Germinal center (tissue), 1 donor: Measurements from ENCODE around the gene C4A.
A peak's percentile ranks its signal among the peaks of the same experiment; 100 is the strongest.
"Not testable (repeated sequence)": the region's sequence is repeated elsewhere in the genome, so short reads cannot be mapped to it uniquely, and the experiment has no call there.

ENCODE experiments used
- DNase-seq: peaks from one replicate; pipeline ENCODE4 v3.0.0; 2012; ENCODE audit warnings: mixed read lengths, low spot score

Gene C4A

GRCh38 chr6:31981744-31982143, at the start of gene C4A:
Gene C4A, plus strand, starts transcription at chr6:31982057. Its CDS starts 51 bp downstream, at chr6:31982108.
- not testable (repeated sequence) for DNase-seq

- DNase-seq = not testable (repeated sequence)
Observed at GRCh38 chr6:31932137-31932536, 49.7 kb upstream of the C4A start.

GRCh38 chr6:31933537-31933936, 48.3 kb upstream of the C4A start:
- DNase-seq = no peak

GRCh38 chr6:31935021-31935420, 46.8 kb upstream of the C4A start:
- no peak for DNase-seq

GRCh38 chr6:31935823-31936222, 46.0 kb upstream of the C4A start:
- no peak for DNase-seq

- DNase-seq = no peak
Observed at GRCh38 chr6:31940256-31940664, 41.6 kb upstream of the C4A start.

GRCh38 chr6:31943742-31944141, 38.1 kb upstream of the C4A start:
- DNase-seq = no peak

- DNase-seq = no peak
Observed at GRCh38 chr6:31945154-31945506, 36.7 kb upstream of the C4A start.

GRCh38 chr6:31945507-31946369, 36.1 kb upstream of the C4A start, which contains the start of gene CFB:
Gene CFB, plus strand, starts transcription at chr6:31946095. Its CDS starts 127 bp downstream, at chr6:31946222.
- no peak for DNase-seq

- DNase-seq = no peak
Observed at GRCh38 chr6:31946370-31946885, 35.4 kb upstream of the C4A start.

- no peak for DNase-seq
Observed at GRCh38 chr6:31947070-31947675, 34.7 kb upstream of the C4A start.

- no peak for DNase-seq
Observed at GRCh38 chr6:31947864-31948263, 34.0 kb upstream of the C4A start.

GRCh38 chr6:31948306-31948705, 33.6 kb upstream of the C4A start:
- DNase-seq = no peak

GRCh38 chr6:31948753-31949413, 33.0 kb upstream of the C4A start:
- DNase-seq = no peak

GRCh38 chr6:31949926-31950548, 31.8 kb upstream of the C4A start:
- no peak for DNase-seq

GRCh38 chr6:31952140-31952805, 29.6 kb upstream of the C4A start:
- DNase-seq = no peak

GRCh38 chr6:31952890-31953289, 29.0 kb upstream of the C4A start:
- DNase-seq = no peak

GRCh38 chr6:31954511-31954910, 27.3 kb upstream of the C4A start:
- DNase-seq = no peak

- DNase-seq = no peak
Observed at GRCh38 chr6:31956796-31957195, 25.1 kb upstream of the C4A start.

- no peak for DNase-seq
Observed at GRCh38 chr6:31958412-31958740, 23.5 kb upstream of the C4A start.

GRCh38 chr6:31958741-31959739, 22.8 kb upstream of the C4A start, which contains the start of the genes NELFE and SKIC2:
Gene NELFE, minus strand, starts transcription at chr6:31958971. Its CDS starts 525 bp downstream, at chr6:31958446.
Gene SKIC2, plus strand, starts transcription at chr6:31959175. Its CDS starts 18 bp downstream, at chr6:31959193.
- DNase-seq = peak; percentile 99
